WTC11 (cell line): Measurements from ENCODE around the gene NBPF26. TPM values are rescaled to one million over a fixed set of nuclear protein-coding genes. Genes with fewer than 3 reads are reported as not detected.
A peak's percentile ranks its signal among the peaks of the same experiment; 100 is the strongest.
"Not testable (repeated sequence)": the region's sequence is repeated elsewhere in the genome, so short reads cannot be mapped to it uniquely, and the experiment has no call there.

Experiments used
- ATAC-seq: fragments of 200-7000 bp; cut with Tn5 transposase; 2 replicates; pipeline ENCODE4 v1.10.0; 2021; ENCODE audit warnings: mild to moderate bottlenecking, moderate library complexity
- CTCF ChIA-PET: fragments of 300-600 bp; sonication (Branson Sonifier 250); formaldehyde crosslinking; loops from one replicate; lab custom pipeline; 2021; ENCODE audit warnings: antibody characterized with exemption; lab: Charles Lee
- POLR2A ChIA-PET: fragments of 350-600 bp; sonication (Branson Sonifier 250); formaldehyde crosslinking; loops from one replicate; lab custom pipeline; 2021; ENCODE audit warnings: antibody characterized with exemption; lab: Charles Lee
- DNase-seq: peaks from one replicate; pipeline ENCODE4 v3.0.0; 2021; ENCODE audit warnings: low spot score
- H3K27ac Mint-ChIP-seq: 2 replicates; pipeline ENCODE4 v1.8.0; 2021; ENCODE audit warnings: mixed read lengths
- H3K27me3 Mint-ChIP-seq: 2 replicates; pipeline ENCODE4 v1.8.0; 2021; ENCODE audit warnings: low read depth, mild to moderate bottlenecking, moderate library complexity, mixed read lengths
- H3K36me3 Mint-ChIP-seq: 2 replicates; pipeline ENCODE4 v1.8.0; 2021; ENCODE audit warnings: mixed read lengths
- H3K4me1 Mint-ChIP-seq: 2 replicates; pipeline ENCODE4 v1.8.0; 2022; ENCODE audit warnings: mixed read lengths
- H3K4me3 Mint-ChIP-seq: 2 replicates; pipeline ENCODE4 v1.8.0; 2021; ENCODE audit warnings: mild to moderate bottlenecking, moderate library complexity, mixed read lengths
- H3K9me3 Mint-ChIP-seq: 2 replicates; pipeline ENCODE4 v1.8.0; 2021; ENCODE audit warnings: mixed read lengths
- AR ChIP-seq: fragments of 250-450 bp; sonication (Bioruptor Pico); IDR thresholded peaks from 2 replicates; pipeline ENCODE4 v1.9.0; 2021; ENCODE audit warnings: mild to moderate bottlenecking
- CDX4 ChIP-seq: fragments of 250-450 bp; sonication (Bioruptor Pico); IDR thresholded peaks from 2 replicates; pipeline ENCODE4 v1.9.0; 2021; ENCODE audit warnings: moderate library complexity, mild to moderate bottlenecking, inconsistent platforms, borderline replicate concordance
- CREM ChIP-seq: sonication (generic); formaldehyde crosslinking; IDR thresholded peaks from 2 replicates; pipeline ENCODE4 v1.8.1; 2022; ENCODE audit warnings: mild to moderate bottlenecking, missing genetic modification reagents, moderate library complexity
- EMX1 ChIP-seq: fragments of 250-450 bp; sonication (Bioruptor Pico); IDR thresholded peaks from 2 replicates; pipeline ENCODE4 v1.8.0; 2021; ENCODE audit warnings: mild to moderate bottlenecking
- ERG ChIP-seq: fragments of 250-450 bp; sonication (Bioruptor Pico); IDR thresholded peaks from 2 replicates; pipeline ENCODE4 v1.8.0; 2021; ENCODE audit warnings: mild to moderate bottlenecking
- IRF1 ChIP-seq: sonication (generic); formaldehyde crosslinking; IDR thresholded peaks from 2 replicates; pipeline ENCODE4 v1.8.0; 2023; ENCODE audit warnings: missing genetic modification reagents
- NFATC4 ChIP-seq: fragments of 250-450 bp; sonication (Bioruptor Pico); IDR thresholded peaks from 2 replicates; pipeline ENCODE4 v1.9.0; 2021; ENCODE audit warnings: mild to moderate bottlenecking
- PREB ChIP-seq: sonication (generic); formaldehyde crosslinking; IDR thresholded peaks from 2 replicates; pipeline ENCODE4 v1.8.1; 2022; ENCODE audit warnings: mild to moderate bottlenecking, missing genetic modification reagents, moderate library complexity, borderline replicate concordance
- PRRX2 ChIP-seq: fragments of 250-450 bp; sonication (Bioruptor Pico); IDR thresholded peaks from 2 replicates; pipeline ENCODE4 v1.8.0; 2021; ENCODE audit warnings: mild to moderate bottlenecking
- ZMAT4 ChIP-seq: fragments of 250-450 bp; sonication (Bioruptor Pico); IDR thresholded peaks from 2 replicates; pipeline ENCODE4 v1.9.0; 2021; ENCODE audit warnings: mild to moderate bottlenecking
- ZNF416 ChIP-seq: fragments of 250-450 bp; sonication (Bioruptor Pico); IDR thresholded peaks from 2 replicates; pipeline ENCODE4 v1.9.0; 2021; ENCODE audit warnings: mild to moderate bottlenecking, inconsistent platforms
- ZNF425 ChIP-seq: fragments of 250-450 bp; sonication (Bioruptor Pico); conservative IDR thresholded peaks from 2 replicates; pipeline ENCODE4 v1.9.0; 2021; ENCODE audit warnings: mild to moderate bottlenecking
- ZNF532 ChIP-seq: fragments of 250-450 bp; sonication (Bioruptor Pico); IDR thresholded peaks from 2 replicates; pipeline ENCODE4 v1.9.0; 2021; ENCODE audit warnings: mild to moderate bottlenecking, borderline replicate concordance
- ZNF671 ChIP-seq: fragments of 250-450 bp; sonication (Bioruptor Pico); IDR thresholded peaks from 2 replicates; pipeline ENCODE4 v1.8.0; 2021; ENCODE audit warnings: mild to moderate bottlenecking
- total RNA-seq: library from RNA; stranded (reverse); gene quantifications from 3 replicates; pipeline ENCODE4 v1.2.3, GENCODE V29; 2021

Gene NBPF26
- total RNA-seq, 1 experiment from 2014 or later = 5.7 TPM

- H3K4me3 Mint-ChIP-seq = peak overlapping the region; percentile 69
- DNase-seq = peak; percentile 66
- POLR2A ChIA-PET = not testable (repeated sequence)
Observed at GRCh38 chr1:120850537-120851421, 127.0 kb downstream of the NBPF26 start.

More at GRCh38 chr1:120850537-120851421, 127.0 kb downstream of the NBPF26 start:
- H3K36me3 Mint-ChIP-seq, CTCF ChIA-PET, H3K9me3 Mint-ChIP-seq, H3K4me1 Mint-ChIP-seq, H3K27me3 Mint-ChIP-seq: not testable (repeated sequence)
- TF ChIP-seq PREB (0 out of 2 replicates have a peak, but pooled peaks have one; percentile 25), ZMAT4 (CRISPR knock-in tag) (peak; percentile 56; the same call in 1 of the 2 replicates), ZNF532 (CRISPR knock-in tag) (peak; percentile 97), CREM (CRISPR knock-in tag) (0 out of 2 replicates have a peak, but pooled peaks have one; percentile 33), ZNF671 (CRISPR knock-in tag) (peak; percentile 99), IRF1 (CRISPR knock-in tag) (0 out of 2 replicates have a peak, but pooled peaks have one; percentile 20), NFATC4 (CRISPR knock-in tag) (peak; percentile 99), CDX4 (CRISPR knock-in tag) (peak; percentile 95), PRRX2 (peak; percentile 99), ZNF416 (CRISPR knock-in tag) (peak; percentile 98), EMX1 (CRISPR knock-in tag) (peak; percentile 99), AR (CRISPR knock-in tag) (peak; percentile 98), ZNF425 (peak; percentile 96), ERG (peak; percentile 95)
- peak; percentile 90 for ATAC-seq
- H3K27ac Mint-ChIP-seq = peak overlapping the region; percentile 98
